Vein endothelial cell (primary cell): ENCODE results near the gene ENTHD1. TPM values are rescaled to one million over a fixed set of nuclear protein-coding genes. Genes with fewer than 3 reads are reported as not detected.

Experiments used
- small RNA-seq: library from RNA; depleted of rRNA; stranded (forward); fragments of <200 nt; gene quantifications from one replicate; pipeline ENCODE3, GENCODE V24; 2012
- total RNA-seq: library from RNA; depleted of rRNA; stranded (reverse); fragments of >200 nt; gene quantifications from 2 replicates; pipeline ENCODE4 v1.2.3, GENCODE V29; 2012

ENTHD1 gene, protein sequence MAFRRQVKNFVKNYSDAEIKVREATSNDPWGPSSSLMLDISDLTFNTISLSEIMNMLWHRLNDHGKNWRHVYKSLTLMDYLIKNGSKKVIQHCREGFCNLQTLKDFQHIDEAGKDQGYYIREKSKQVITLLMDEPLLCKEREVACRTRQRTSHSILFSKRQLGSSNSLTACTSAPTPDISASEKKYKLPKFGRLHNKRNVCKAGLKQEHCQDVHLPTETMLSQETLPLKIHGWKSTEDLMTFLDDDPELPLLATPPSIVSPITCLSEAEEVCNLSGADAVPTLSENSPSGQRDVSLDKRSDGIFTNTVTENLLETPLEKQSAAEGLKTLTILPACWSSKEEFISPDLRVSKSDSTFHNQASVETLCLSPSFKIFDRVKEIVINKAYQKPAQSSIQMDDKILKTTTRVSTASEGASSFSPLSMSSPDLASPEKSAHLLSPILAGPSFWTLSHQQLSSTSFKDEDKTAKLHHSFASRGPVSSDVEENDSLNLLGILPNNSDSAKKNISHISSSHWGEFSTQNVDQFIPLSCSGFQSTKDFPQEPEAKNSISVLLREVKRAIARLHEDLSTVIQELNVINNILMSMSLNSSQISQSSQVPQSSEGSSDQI
- not detected in 2 replicates for total RNA-seq

DNA sequence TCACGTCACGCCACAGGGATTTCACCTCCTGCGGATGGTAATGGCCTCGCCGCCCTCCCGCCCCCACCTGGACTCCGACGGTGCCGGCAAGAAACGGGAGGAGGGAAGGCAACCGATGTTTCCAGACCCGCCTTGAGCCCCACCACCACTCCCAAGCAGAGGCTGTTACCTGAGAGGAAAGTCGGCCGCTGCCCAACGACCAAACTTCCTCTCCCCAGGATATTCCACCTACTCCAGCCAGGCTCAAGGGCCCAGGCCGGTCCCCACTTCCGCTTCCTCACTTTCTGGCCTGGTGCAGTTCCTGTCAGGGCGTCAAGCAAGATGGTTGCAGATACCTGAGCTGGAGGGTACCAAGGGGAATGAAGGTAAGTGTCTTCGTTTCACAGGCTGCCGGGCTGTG is at the start of gene ENTHD1:
ENTHD1 (minus strand) TSS at position 235 of the 400 bp plus-strand sequence. CDS start 6,012 bp downstream, outside the sequence.

DNA sequence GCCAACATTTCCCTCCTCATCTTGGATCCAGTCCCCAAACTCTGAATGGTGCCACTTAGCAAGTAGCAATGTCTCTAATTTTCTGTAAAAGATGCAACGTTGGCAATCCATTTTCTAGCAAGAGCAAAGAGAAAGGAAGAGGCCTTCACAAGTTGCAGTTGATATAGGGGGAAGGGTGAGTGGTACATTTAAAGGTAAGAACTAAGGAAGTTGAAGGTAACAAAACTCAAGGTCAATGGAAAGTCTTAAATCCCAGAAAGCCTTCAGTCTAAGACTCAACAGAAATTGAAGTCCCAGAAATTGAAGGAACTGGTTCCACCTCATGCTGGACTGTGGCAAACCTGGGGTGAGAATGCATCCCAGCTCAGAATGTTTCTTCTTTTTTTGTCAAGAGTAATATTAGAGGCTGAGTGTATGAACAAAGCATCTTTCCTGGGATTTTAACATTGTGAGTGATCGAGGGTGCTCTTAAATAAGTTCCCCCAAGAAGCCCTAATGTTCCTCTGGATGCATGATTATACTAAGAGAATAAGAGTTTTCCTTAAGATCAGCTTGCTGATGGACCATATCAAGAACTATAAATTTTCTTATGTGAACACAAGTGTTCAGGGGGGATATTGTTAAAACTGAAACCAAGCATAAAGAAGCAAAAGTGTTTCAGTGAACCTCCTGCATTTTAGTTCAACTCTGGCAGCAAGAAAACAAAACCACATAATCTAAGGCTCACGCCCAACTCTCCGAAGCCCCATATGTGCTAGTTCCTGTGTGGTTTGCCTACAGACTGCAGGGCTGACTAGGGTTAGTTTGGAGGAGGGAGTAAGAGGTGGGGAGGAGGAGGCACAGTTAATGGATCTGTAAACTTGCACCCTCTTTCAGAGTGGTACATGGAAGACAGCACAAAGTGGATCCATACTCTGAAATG is 7.0 kb upstream of the ENTHD1 start, which contains the start of gene GRAP2:
GRAP2 (plus strand) TSS at position 779 of the 922 bp plus-strand sequence. CDS start 46,023 bp downstream, outside the sequence.

Small RNA genes lying within 50 kb of the gene (small RNA-seq; reads per million reads assigned to genes)
- not detected for gene RN7SKP210

Other genes with a start within 250 kb of the ENTHD1 start
- gene GRAP2, start 7.3 kb upstream of the ENTHD1 start, total RNA-seq: not detected in 2 replicates
- not detected in 2 replicates for gene TMA7B, start 66.6 kb upstream of the ENTHD1 start, total RNA-seq
- not detected in 2 replicates for gene FAM83F, start 101.2 kb upstream of the ENTHD1 start, total RNA-seq